RWPE1 (cell line): ENCODE data around the gene CACNA1F.

Experiments used
- CTCF ChIA-PET: fragments of 350-600 bp; sonication (Branson Sonifier 250); formaldehyde crosslinking; extraction: SDS; loops from one replicate; lab custom pipeline; 2021; lab: Yijun Ruan, JAX
- POLR2A ChIA-PET: fragments of 400-600 bp; formaldehyde crosslinking; extraction: SDS; loops from one replicate; lab custom pipeline; 2020; ENCODE audit warnings: antibody characterized with exemption; ENCODE audit not compliant: low non-redundant PET; lab: Yijun Ruan, JAX
- DNase-seq: peaks from one replicate; pipeline ENCODE4 v3.0.0; 2012; ENCODE audit warnings: low spot score
- H3K27ac ChIP-seq: fragments of 450-650 bp; 2 replicates; pipeline ENCODE4 v1.5.1; 2017
- TF ChIP-seq, protein P1 (sequence below): fragments of 450-650 bp; conservative IDR thresholded peaks from 2 replicates; pipeline ENCODE4 v1.5.1; 2017; ENCODE audit warnings: low read depth, mild to moderate bottlenecking

The CACNA1F gene

GRCh38 chrX:49192722-49193328, 40.3 kb downstream of the CACNA1F start:
- ChIA-PET POLR2A (no interaction called here), CTCF (interaction anchor here (0.6 to 1.2 kb wide), 4 partner anchors 19 to 1549 kb away, joined by 3 to 5 read pairs (median 4); no protein-coding TSS in a partner anchor)
- TF ChIP-seq, protein P1, sequence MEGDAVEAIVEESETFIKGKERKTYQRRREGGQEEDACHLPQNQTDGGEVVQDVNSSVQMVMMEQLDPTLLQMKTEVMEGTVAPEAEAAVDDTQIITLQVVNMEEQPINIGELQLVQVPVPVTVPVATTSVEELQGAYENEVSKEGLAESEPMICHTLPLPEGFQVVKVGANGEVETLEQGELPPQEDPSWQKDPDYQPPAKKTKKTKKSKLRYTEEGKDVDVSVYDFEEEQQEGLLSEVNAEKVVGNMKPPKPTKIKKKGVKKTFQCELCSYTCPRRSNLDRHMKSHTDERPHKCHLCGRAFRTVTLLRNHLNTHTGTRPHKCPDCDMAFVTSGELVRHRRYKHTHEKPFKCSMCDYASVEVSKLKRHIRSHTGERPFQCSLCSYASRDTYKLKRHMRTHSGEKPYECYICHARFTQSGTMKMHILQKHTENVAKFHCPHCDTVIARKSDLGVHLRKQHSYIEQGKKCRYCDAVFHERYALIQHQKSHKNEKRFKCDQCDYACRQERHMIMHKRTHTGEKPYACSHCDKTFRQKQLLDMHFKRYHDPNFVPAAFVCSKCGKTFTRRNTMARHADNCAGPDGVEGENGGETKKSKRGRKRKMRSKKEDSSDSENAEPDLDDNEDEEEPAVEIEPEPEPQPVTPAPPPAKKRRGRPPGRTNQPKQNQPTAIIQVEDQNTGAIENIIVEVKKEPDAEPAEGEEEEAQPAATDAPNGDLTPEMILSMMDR: peak; percentile 35
- no peak for DNase-seq
- no peak overlapping the region for H3K27ac ChIP-seq

- CTCF ChIA-PET: no interaction called here
- TF ChIP-seq, protein P1: no peak
Measured at GRCh38 chrX:49191574-49192011, 41.5 kb downstream of the CACNA1F start.

GRCh38 chrX:49190821-49191573, 42.1 kb downstream of the CACNA1F start:
- peak; percentile 91 for DNase-seq
- CTCF ChIA-PET: no interaction called here
- peak overlapping the region; percentile 93 for H3K27ac ChIP-seq
- POLR2A ChIA-PET: interaction anchor here (0.7 to 1.2 kb wide), 3 partner anchors 11 to 25 kb away, joined by 3 to 6 read pairs (median 3); no protein-coding TSS in a partner anchor
- TF ChIP-seq, protein P1: no peak

More at GRCh38 chrX:49191574-49192011, 41.5 kb downstream of the CACNA1F start:
- peak overlapping the region; percentile 83 for H3K27ac ChIP-seq
- POLR2A ChIA-PET: interaction anchor here (0.7 kb wide), 1 partner anchor 11 kb away, joined by 3 read pairs; no protein-coding TSS in a partner anchor
- no peak for DNase-seq

GRCh38 chrX:49189606-49190005, 43.5 kb downstream of the CACNA1F start:
- ChIA-PET CTCF (interaction anchor here (0.6 kb wide), 1 partner anchor 649 kb away, joined by 6 read pairs; no protein-coding TSS in a partner anchor), POLR2A (no interaction called here)
- DNase-seq: no peak
- TF ChIP-seq, protein P1: no peak
- H3K27ac ChIP-seq: peak overlapping the region; percentile 93

- POLR2A ChIA-PET: no interaction called here
- TF ChIP-seq, protein P1: no peak
- DNase-seq: no peak
- CTCF ChIA-PET: no interaction called here
- peak overlapping the region; percentile 93 for H3K27ac ChIP-seq
Measured at GRCh38 chrX:49188468-49189076, 44.6 kb downstream of the CACNA1F start.

- peak overlapping the region; percentile 93 for H3K27ac ChIP-seq
- ChIA-PET POLR2A (no interaction called here), CTCF (no interaction called here)
- no peak for DNase-seq
- TF ChIP-seq, protein P1: no peak
Measured at GRCh38 chrX:49187526-49187925, 45.6 kb downstream of the CACNA1F start.
